GM20000 (cell line): ENCODE data around the gene ZFP64.

ENCODE experiments used
- DNase-seq: peaks from one replicate; pipeline ENCODE4 v3.0.0; 2012; ENCODE audit warnings: low spot score
- TF ChIP-seq, protein P1 (sequence below): IDR thresholded peaks from 2 replicates; pipeline ENCODE4 v1.5.1; 2012; ENCODE audit warnings: mild to moderate bottlenecking, control low read depth; ENCODE audit errors: extremely low read depth, missing control alignments

ZFP64 gene

DNA sequence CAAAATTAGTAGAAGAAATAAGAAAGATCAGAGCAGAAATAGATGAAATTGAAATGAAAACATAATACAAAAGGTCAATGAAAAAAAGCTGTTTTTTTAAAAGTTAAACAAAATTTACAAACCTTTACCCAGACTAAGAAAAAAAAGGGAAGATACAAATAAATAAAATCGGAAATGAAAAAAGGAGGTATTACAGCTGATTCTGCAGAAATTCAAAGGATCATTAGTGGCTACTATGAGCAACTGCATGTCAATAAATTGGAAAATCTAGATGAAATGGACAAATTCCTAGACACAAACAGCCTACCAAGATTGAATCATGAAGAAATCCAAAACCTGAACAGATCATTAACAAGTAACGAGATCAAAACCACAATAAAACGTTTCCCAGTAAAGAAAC lies 59.2 kb downstream of the ZFP64 start:
- DNase-seq: no peak
- TF ChIP-seq, protein P1, sequence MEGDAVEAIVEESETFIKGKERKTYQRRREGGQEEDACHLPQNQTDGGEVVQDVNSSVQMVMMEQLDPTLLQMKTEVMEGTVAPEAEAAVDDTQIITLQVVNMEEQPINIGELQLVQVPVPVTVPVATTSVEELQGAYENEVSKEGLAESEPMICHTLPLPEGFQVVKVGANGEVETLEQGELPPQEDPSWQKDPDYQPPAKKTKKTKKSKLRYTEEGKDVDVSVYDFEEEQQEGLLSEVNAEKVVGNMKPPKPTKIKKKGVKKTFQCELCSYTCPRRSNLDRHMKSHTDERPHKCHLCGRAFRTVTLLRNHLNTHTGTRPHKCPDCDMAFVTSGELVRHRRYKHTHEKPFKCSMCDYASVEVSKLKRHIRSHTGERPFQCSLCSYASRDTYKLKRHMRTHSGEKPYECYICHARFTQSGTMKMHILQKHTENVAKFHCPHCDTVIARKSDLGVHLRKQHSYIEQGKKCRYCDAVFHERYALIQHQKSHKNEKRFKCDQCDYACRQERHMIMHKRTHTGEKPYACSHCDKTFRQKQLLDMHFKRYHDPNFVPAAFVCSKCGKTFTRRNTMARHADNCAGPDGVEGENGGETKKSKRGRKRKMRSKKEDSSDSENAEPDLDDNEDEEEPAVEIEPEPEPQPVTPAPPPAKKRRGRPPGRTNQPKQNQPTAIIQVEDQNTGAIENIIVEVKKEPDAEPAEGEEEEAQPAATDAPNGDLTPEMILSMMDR: no peak

- DNase-seq: no peak
Measured at GRCh38 chr20:52131048-52131643, 60.4 kb downstream of the ZFP64 start.

GRCh38 chr20:52130406-52130805 lies 61.2 kb downstream of the ZFP64 start:
- TF ChIP-seq, protein P1: no peak

More at GRCh38 chr20:52131048-52131643, 60.4 kb downstream of the ZFP64 start:
- TF ChIP-seq, protein P1: no peak

DNA sequence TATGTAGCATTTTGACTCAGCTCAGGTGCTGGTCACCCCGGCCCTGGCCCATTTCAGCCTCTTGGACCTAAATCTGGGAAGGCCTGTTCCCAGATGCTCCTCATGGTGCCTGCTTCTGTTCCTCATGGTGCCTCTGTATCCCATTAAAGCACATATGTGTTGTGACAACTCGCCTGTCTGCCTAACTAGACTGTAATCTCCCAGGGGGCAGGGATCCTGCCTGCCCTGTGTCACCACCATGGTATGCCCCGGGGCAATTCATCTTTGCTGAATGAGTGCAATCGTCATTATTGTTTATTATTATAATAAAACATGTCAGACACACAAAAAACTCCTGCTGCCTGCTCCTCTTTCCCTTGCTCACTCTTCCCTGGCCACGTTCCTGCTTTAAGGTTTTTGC lies 62.0 kb downstream of the ZFP64 start:
- DNase-seq: no peak
- TF ChIP-seq, protein P1: no peak

More at GRCh38 chr20:52130406-52130805, 61.2 kb downstream of the ZFP64 start:
- DNase-seq: no peak

- no peak for DNase-seq
- TF ChIP-seq, protein P1: no peak
Measured at GRCh38 chr20:52127309-52127708, 64.3 kb downstream of the ZFP64 start.

DNA sequence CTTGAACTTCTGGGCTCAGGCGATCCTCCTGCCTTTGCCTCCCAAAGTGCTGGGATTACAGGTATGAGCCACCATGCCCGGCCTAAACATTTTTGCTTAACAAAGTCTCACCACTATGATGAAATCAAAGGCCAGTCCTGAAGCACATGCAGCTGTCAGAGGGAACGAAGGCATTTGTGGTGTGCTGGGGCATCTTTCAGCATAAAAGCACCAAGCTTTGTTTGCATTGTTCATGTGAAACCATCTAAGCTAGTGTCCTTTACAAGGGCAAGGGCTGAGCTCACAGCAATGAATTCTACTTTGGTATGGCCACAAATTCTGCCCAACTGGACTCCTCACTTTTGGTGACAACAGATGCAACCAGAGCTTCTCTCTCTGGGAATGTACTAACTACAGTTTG lies 66.8 kb downstream of the ZFP64 start:
- TF ChIP-seq, protein P1: no peak
- no peak for DNase-seq

DNA sequence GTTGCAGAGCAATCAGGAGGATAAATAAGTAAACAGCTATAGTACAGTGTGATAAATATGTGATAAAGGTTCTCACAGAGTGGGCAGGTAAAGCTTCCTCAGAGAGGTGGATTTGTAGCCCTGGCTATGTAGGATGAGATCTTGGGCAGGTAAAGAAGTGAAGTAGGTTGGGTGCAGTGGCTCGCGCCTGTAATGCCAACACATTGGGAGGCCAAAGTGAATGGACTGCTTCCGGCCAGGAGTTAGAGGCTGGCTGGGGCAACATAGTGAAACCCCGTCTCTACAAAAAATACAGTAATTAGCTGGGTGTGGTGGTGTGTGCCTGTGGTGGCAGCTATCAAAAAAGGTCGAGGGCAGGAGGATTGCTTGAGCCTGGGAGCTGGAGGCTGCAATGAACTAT lies 72.9 kb downstream of the ZFP64 start:
- TF ChIP-seq, protein P1: no peak
- DNase-seq: no peak
